HG02884 (cell line): ENCODE results near the gene SSR2.
A peak's percentile ranks its signal among the peaks of the same experiment; 100 is the strongest.

Experiments used
- ATAC-seq: cut with Tn5 transposase; IDR thresholded peaks from one replicate; pipeline ENCODE4 v1.9.1; 2021; ENCODE audit warnings: mild to moderate bottlenecking, moderate library complexity; ENCODE audit not compliant: unreplicated experiment

The SSR2 gene

GRCh38 chr1:156020293-156021092, at the start of gene SSR2:
Gene SSR2 (minus strand): TSS chr1:156020951. CDS start chr1:156020167, 784 bp downstream.
- ATAC-seq: peak; percentile 98

DNA sequence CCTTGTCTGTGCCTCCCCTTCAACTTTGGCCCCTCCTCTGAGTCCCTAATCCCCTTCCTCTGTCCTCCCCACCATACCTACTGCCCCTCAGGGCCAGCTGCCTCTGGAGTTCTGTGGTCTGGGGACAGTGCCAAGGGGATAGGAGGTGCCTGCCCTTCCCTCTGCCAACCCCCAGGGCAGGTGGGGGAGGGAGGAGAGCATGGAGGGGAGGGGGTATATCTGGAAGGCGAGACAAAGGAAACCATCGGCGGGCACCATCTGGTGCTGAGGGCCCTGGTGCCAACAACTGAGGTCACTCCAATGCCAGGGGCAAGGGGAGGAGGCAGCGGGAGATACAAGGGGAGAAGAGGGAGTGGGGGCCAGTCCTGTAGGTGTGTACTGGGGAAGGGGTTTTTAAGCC, 49.8 kb upstream of the SSR2 start:
- no peak for ATAC-seq

- no peak for ATAC-seq
Measured at GRCh38 chr1:156069490-156070455, 49.0 kb upstream of the SSR2 start.

DNA sequence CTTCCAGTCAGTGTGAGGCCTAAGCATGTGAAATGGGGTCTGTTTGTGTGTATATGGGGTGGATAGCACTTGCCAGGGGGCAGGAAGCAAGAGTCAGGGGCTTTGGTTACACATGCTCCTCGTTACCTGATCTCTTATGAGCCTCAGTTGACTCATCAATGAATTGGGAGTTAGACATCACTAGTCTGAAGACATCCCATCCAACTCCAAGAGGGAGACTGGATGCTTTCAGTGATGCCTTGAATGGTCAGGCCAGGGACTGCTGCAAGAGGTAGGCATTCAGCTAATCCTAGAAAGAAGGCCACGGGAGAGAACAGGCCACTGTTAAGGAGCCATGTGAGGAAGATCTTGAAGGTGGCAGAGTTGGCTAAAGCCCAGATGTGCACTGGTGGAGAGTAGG, 46.5 kb upstream of the SSR2 start:
- ATAC-seq: no peak

GRCh38 chr1:156065871-156066270, 45.1 kb upstream of the SSR2 start:
- ATAC-seq: no peak

DNA sequence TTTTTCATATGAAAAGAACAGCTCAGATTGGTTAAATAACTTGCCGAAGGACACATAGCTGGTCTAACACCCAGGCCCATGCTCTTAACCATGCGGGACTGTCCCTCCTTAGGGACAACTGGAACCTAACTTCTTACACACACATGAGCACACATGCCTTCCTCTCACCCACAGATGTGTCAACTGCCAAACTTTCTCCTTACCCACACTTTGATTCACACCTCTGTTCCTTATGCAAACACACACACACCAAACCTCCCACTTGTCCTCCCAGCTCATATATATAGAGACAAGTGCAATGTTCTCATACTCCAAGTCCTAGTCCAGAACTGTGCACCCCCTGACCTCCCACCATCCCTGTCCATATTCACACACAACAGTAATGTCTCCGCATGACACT, 44.5 kb upstream of the SSR2 start:
- no peak for ATAC-seq

DNA sequence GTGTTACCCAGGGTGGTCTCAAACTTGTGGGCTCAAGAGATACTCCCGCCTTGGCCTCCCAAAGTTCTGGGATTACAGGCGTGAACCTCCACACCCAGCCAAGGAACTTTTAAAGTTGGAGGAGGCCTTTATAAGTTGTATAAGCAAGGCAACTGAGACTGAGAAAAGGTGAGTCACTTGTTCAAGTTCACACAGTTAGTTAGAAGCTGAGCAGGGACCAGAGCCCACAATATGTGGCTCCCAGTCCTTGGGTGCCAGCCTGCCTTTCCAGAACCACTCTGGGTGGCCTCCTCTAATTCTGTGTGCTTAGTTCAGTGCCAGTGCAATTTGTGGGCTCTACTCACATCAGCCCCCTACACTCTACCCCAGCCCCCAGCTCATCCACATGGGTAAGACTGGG, 43.9 kb upstream of the SSR2 start:
- no peak for ATAC-seq

GRCh38 chr1:156063997-156064285, 43.2 kb upstream of the SSR2 start:
- ATAC-seq: no peak

DNA sequence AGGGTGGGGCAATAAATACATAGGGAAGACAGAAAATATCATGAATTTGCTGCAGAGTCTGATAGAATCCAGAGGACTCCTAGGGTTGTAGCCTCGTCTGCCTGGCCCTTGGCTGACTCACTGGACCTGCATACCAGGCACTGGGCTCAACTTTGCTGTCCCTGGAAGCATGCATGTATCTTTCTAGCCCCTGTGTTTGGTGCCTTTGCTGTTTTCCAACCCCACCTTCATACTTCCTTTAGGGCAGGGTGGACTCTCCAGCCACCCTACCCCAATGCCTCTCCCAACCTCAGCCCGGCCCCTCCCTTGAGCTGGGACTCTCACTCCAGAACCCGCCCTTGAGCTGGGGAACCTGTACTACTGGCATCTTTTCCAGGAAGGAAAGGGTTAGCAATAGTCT, 41.4 kb upstream of the SSR2 start:
- no peak for ATAC-seq

DNA sequence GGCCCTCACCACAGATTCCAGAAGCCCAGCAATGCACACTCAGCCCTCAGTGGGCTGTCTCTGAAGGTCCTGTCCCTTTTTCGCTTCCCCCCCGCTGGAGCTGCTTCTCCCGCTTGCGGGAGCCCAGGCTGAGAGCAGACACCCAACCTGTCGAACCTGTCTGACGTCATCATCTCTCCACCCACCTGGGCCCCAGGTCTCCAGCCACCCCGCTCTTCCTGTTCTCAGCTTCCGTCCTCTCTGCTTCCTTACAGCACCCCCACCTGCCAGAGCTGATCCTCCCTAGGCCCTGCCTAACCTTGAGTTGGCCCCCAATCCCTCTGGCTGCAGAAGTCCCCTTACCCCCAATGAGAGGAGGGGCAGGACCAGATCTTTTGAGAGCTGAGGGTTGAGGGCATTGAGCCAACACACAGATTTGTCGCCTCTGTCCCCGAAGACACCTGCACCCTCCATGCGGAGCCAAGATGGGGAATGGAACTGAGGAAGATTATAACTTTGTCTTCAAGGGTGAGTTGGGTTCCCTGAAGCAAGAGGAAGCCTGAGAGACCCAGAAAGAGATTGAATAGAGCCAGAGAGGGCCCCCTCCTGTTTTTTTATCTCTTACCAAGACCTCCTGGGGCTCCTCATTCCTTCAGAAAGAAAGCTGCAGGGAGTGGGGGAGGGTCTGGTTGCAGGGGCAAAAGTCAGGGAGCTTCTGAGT, 40.3 kb upstream of the SSR2 start, which contains the start of gene RAB25:
Gene RAB25, plus strand, starts transcription at position 224 of the 700 bp plus-strand sequence. Its CDS starts 241 bp downstream, at position 465.
- no peak for ATAC-seq

GRCh38 chr1:156056326-156056849, 35.6 kb upstream of the SSR2 start:
- ATAC-seq: no peak

DNA sequence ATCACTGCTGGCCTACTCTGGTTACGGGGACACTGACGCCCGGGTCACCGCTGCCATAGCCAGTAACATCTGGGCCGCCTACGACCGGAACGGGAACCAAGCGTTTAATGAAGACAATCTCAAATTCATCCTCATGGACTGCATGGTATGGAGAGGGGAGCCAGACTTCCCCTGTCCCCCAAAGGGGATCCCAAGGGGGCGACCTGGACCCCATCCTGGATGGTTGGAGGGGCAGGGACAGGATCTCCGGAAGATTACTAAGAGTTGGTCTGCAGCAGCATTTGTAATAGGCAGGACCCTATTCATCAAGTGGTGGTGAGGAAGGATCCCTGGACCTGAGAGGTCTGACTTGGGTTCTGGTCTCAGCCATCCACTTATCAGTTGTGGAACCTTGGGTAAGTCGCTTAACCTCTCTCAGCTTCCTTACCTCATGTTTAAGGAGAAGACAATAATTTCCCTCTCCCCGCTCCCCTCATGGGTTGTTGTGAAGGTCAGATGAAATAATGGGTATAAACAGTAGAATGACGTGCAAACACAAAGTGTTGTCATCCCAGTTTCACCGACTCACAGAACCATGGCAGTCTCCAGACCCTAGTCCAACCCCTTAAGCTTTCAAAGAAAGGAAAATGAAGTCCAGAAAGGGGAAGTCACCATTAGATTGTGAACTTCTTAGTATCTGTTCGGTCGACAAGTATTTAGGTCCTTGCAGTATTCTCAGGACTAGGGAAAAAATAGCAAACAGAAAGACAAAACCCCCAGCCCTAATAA, 34.7 kb upstream of the SSR2 start:
- no peak for ATAC-seq

GRCh38 chr1:156054500-156055280, 33.9 kb upstream of the SSR2 start, which contains the start of gene LAMTOR2:
Gene LAMTOR2 (plus strand): TSS chr1:156054782. CDS start chr1:156054890, 108 bp downstream.
- ATAC-seq: peak; percentile 56

DNA sequence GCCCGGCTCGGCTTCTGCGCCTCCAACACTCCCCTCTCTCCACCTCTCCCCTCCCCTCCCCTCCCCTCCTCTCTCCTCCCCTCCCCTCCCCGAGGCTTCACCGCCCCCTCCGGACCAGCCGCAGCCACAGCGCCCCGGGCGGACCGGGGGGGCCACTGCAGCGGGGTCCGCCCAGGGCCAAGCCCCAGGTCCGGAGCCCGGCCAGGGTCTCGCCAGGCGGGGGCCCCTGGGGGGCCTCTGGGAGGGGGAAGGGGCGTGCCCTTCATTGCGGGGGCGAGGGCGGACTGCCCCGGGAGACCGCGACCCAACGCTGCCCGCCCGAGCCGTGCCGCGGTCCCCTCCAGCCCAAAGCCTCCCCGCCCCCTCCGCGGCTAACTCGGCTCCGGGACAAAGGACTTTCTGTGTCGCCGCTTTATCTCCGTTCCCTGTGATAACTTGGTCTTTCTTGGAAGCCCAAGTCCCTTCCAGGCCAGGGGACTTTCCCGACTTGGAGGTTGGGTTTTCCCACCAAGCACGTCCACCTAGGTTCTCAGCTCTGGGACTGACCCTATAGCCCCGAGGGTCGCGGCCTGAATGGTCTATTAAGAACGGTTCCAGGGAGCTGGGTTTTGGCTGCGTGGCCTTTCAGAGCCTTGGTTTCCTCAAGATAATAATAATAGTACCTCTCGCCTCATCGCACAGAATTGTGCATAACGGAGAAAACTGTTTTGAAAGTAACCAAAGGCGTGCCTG, 33.2 kb upstream of the SSR2 start, which contains the start of gene UBQLN4:
Gene UBQLN4, minus strand, starts transcription at position 31 of the 732 bp plus-strand sequence. CDS start 97 bp downstream, outside the sequence.
- peak; percentile 32 for ATAC-seq

GRCh38 chr1:156052862-156053767, 32.4 kb upstream of the SSR2 start:
- no peak for ATAC-seq

GRCh38 chr1:156051011-156051725, 30.4 kb upstream of the SSR2 start:
- ATAC-seq: no peak

DNA sequence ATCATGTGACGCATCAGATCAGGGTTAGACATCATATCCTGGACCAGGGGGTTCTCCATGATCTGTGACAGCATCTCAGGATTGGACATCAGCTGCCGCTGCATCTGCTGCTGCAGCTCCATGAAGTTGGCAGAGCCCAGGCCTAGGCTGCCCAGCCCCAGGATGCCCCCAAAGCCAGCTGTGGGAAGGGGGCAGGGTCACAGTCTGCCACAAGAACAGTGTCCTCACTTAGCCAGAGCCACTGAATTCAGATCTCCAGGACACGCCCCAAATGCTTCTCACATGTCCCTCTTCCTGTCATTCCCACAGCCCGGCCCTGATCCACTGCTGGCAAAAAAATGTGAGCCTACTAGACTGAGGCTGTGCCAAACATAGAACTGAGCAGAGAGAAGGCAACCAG, 29.6 kb upstream of the SSR2 start:
- ATAC-seq: no peak
